Left cardiac atrium (tissue), 4 donors: ENCODE measurements around the gene ASGR1. TPM values are rescaled to one million over a fixed set of nuclear protein-coding genes. Genes with fewer than 3 reads are reported as not detected.
A peak's percentile ranks its signal among the peaks of the same experiment; 100 is the strongest.
"Not testable (repeated sequence)": the region's sequence is repeated elsewhere in the genome, so short reads cannot be mapped to it uniquely, and the experiment has no call there.

Experiments
- ATAC-seq, 2 donors: fragments of 200-7000 bp; cut with Tn5 transposase; one replicate each; pipeline ENCODE4 v1.9.1; 2020; ENCODE audit warnings: mild to moderate bottlenecking in 2 of 2, moderate library complexity in 2 of 2
- DNase-seq: peaks from one replicate; pipeline ENCODE4 v3.0.0-alpha.2; 2020
- intact Hi-C, 2 donors: fragments of 100-400 bp; cut with DNase I; formaldehyde crosslinking; loops; one replicate each; pipeline versions ENCODE4 v1.14.1 to v1.15.1; 2022 to 2023
- total RNA-seq, 2 donors: library from RNA; stranded (reverse); fragmentation: NEBNext Ultra II Directional; extraction: Animal tissue kit (Norgen Biotek cat#: 25700); gene quantifications; one replicate each; pipeline ENCODE4 v1.2.1, GENCODE V29; 2021
- donor health status: DM: no; HTN: yes; CAD: no.
- donor health status: DM: no; HTN: yes; CAD: no; lungs with severe emphysema.
- donor health status: DM: yes; HTN: yes; CAD: no.
- donor health status: Dilated cardiomyopathy.

ASGR1 gene
- total RNA-seq, 2 donors from 2014 or later: 0.68 TPM

DNA sequence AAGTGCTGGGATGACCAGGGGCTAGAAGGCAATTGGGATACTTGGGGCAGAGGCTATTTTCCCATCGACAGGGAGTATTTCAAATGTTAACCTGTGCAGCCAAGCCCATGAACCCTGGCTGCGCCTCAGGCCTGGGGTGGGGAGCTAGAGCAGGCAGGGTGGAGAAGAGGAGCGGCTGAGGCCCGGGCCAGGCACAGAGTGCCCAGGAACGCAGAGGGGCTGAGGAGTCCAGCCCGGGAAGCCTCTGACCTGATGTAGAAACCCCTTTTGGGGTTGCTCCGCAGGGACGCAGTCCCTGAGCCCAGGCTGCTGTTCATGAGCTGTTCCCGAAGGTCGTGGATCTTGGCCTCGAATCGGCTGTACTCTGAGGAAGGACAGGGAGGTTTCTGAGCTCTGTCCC, 16.8 kb upstream of the ASGR1 start:
- intact Hi-C loops: no loop called here
- ATAC-seq (no peak), DNase-seq (no peak)

DNA sequence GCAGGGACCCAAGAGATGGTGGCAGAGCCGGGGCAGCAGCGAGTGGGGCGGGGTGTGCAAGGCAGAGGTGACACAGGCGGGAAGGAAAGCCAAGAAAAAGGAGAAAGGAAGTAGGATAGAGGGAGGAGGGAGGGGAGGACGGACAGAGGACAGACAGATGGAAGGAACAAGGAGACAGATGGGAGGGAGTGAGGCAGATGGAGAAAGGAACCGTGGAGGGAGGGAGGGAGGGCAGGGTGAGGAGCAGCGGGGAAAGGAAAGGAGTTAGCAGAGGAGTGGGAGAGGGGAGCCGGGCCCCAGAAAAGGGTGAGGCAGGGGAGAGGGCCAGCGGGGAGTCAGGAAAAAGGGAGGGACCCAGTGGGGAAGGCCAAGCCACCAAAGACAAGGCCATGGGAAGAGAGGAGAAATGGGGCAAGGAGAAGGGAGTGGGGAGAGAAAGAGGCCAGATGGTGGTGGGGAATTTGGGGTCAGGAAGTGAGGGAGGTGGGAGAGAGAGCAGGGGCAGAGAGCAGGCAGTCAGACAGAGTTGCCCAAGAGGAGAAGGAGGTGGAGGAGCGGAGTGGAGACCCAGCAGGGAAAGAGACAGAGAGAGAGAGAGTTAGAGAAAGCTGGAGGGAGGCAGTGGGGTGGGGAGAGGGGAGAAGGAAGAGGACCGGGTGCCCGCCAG, 13.2 kb upstream of the ASGR1 start:
- intact Hi-C loops: no loop called here
- ATAC-seq: no peak
- DNase-seq: no peak

- intact Hi-C loops: no loop called here
- DNase-seq (no peak), ATAC-seq (peak; percentile 77 to 84)
These were observed 12.6 kb upstream of the ASGR1 start for GRCh38 chr17:7191571-7192270.

GRCh38 chr17:7191069-7191468, 11.9 kb upstream of the ASGR1 start:
- intact Hi-C loops: no loop called here
- DNase-seq: no peak
- ATAC-seq: no peak

- no peak for DNase-seq
- intact Hi-C loops: no loop called here
- no peak for ATAC-seq
These were observed 11.2 kb upstream of the ASGR1 start for GRCh38 chr17:7190276-7190917.

GRCh38 chr17:7186241-7186640, 7.1 kb upstream of the ASGR1 start:
- peak in 1 of 2 donors; percentile 23 for ATAC-seq
- DNase-seq: no peak
- intact Hi-C loops: no loop called here

GRCh38 chr17:7184647-7185046, 5.5 kb upstream of the ASGR1 start:
- ATAC-seq: no peak
- DNase-seq: no peak
- intact Hi-C loops: no loop called here

DNA sequence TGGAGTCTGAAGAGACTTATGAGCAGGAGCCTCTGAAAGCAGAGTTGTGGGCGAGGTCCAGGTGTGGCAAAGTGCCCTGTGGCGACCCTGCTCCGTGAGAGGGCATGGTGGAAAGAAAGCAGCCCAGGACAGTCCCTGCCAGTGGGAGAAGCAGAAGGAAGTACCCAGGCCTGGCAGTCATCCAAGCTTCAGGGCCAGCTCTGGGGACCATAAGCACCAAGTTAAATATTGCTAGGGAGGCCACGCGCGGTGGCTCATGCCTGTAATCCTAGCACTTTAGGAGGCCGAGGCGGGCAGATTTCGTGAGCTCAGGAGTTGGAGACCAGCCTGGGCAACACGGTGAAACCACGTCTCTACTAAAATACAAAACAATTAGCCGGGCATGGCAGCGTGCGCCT, 4.9 kb upstream of the ASGR1 start:
- DNase-seq (no peak), ATAC-seq (peak in 1 of 2 donors; percentile 55)

GRCh38 chr17:7183433-7184090, 4.4 kb upstream of the ASGR1 start:
- DNase-seq (no peak), ATAC-seq (no peak)
- intact Hi-C loops: no loop called here

More for the DNA sequence above, 4.9 kb upstream of the ASGR1 start:
- intact Hi-C loops: no loop called here

- intact Hi-C loops, DNase-seq, ATAC-seq: not testable (repeated sequence)
These were observed 2.9 kb upstream of the ASGR1 start for GRCh38 chr17:7182101-7182500.

GRCh38 chr17:7178973-7179316, 225 bp downstream of the ASGR1 start:
- intact Hi-C loops: loop anchor here in 1 of 2 donors (10.0 kb wide), 1 partner anchor 124 kb away; no protein-coding TSS in a partner anchor
- no peak for ATAC-seq
- DNase-seq: no peak

DNA sequence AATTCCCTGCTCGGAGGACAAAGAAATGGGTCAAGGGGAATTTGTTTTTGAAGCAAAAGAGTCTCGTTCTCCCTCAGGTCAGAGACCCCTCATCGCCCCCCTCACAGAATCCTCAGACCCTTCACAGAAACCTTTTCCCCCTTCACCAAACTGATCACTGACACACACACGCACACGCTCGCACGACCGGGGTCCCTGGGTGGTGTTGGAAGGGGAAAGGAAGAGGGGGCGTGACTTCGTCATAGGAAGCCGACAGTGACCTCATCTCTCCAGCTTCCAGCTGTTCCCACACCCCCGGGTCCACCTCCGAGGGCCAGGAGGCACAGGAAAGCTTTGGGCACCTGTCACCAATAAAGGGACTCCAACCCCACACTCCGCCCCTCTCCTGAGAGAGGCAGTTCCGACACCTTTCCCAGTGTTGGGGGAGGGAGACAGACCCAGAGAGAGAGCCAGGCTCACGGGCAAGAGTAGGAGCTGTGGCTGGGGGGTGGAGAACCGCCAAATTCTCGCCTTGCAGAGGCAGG, 1.2 kb downstream of the ASGR1 start:
- DNase-seq: no peak
- intact Hi-C loops: loop anchor here in 1 of 2 donors (10.0 kb wide), 1 partner anchor 123 kb away; no protein-coding TSS in a partner anchor
- ATAC-seq: no peak

- intact Hi-C loops: loop anchor here in 1 of 2 donors (10.0 kb wide), 1 partner anchor 123 kb away; no protein-coding TSS in a partner anchor
- ATAC-seq: peak; percentile 81
- DNase-seq: peak; percentile 66
These were observed 1.8 kb downstream of the ASGR1 start for GRCh38 chr17:7177191-7177953.

GRCh38 chr17:7176841-7177190, 2.4 kb downstream of the ASGR1 start:
- intact Hi-C loops: loop anchor here in 1 of 2 donors (10.0 kb wide), 1 partner anchor 122 kb away; no protein-coding TSS in a partner anchor
- peak in 1 of 2 donors; percentile 5 for ATAC-seq
- DNase-seq: no peak

- intact Hi-C loops: loop anchor here in 1 of 2 donors (10.0 kb wide), 1 partner anchor 121 kb away; no protein-coding TSS in a partner anchor
- DNase-seq (no peak), ATAC-seq (no peak)
These were observed 2.9 kb downstream of the ASGR1 start for GRCh38 chr17:7176107-7176840.

DNA sequence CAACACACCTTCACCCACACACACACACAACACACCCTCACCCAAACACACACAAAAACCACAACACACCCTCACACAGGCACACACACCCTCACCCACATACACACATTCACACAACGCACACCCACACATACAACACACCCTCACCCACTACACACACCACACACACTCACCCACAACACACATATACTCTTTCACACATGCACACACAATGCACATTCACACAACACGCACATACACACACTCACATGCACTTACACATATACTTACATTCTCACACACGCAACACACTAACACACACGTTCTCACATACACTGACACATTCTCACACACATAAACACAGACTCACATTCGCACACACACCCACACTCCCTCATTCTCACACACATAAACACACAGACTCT, 3.8 kb downstream of the ASGR1 start:
- intact Hi-C loops: loop anchor here in 1 of 2 donors (10.0 kb wide), 1 partner anchor 121 kb away; no protein-coding TSS in a partner anchor
- DNase-seq: no peak

GRCh38 chr17:7174603-7175326, 4.4 kb downstream of the ASGR1 start:
- DNase-seq (no peak), ATAC-seq (no peak)
- intact Hi-C loops: loop anchor here in 1 of 2 donors (10.0 kb wide), 1 partner anchor 120 kb away; no protein-coding TSS in a partner anchor

More for the DNA sequence above, 3.8 kb downstream of the ASGR1 start:
- no peak for ATAC-seq
